GM12865 (cell line): Measurements from ENCODE around the gene MGAT5B.

ENCODE experiments used
- DNase-seq: peaks from one replicate; pipeline ENCODE4 v3.0.0; 2010; ENCODE audit warnings: low read depth
- H3K4me3 ChIP-seq: 2 replicates; pipeline ENCODE4 v1.5.1; 2011; ENCODE audit warnings: mild to moderate bottlenecking, low read depth, low read length, control low read depth
- TF ChIP-seq, protein P1 (sequence below): IDR thresholded peaks from 2 replicates; pipeline ENCODE4 v1.5.1; 2011; ENCODE audit warnings: low read length, control low read depth, low read depth, inconsistent platforms; ENCODE audit not compliant: insufficient read depth; ENCODE audit errors: missing control alignments

MGAT5B gene

DNA sequence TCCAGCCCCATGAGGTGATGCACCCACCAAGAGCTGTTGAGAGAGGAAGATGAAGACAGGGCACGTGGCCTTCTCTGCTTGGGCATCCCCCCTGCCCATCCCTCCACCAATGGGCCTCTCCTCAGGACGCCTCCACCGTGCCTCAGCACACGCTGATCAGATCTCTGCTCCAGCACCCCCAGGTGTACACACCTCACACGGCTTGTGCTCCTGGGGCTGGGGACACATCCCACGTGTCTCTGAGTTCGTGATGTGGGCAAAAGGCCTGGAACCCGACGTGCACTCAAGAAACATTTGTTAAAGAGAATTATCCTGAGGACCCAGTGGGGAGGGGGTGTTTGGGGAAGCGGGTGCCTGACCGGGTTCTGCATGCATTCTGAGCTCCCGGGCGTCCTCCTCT, 55.3 kb downstream of the MGAT5B start:
- no peak for DNase-seq
- TF ChIP-seq, protein P1, sequence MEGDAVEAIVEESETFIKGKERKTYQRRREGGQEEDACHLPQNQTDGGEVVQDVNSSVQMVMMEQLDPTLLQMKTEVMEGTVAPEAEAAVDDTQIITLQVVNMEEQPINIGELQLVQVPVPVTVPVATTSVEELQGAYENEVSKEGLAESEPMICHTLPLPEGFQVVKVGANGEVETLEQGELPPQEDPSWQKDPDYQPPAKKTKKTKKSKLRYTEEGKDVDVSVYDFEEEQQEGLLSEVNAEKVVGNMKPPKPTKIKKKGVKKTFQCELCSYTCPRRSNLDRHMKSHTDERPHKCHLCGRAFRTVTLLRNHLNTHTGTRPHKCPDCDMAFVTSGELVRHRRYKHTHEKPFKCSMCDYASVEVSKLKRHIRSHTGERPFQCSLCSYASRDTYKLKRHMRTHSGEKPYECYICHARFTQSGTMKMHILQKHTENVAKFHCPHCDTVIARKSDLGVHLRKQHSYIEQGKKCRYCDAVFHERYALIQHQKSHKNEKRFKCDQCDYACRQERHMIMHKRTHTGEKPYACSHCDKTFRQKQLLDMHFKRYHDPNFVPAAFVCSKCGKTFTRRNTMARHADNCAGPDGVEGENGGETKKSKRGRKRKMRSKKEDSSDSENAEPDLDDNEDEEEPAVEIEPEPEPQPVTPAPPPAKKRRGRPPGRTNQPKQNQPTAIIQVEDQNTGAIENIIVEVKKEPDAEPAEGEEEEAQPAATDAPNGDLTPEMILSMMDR = no peak
- no peak overlapping the region for H3K4me3 ChIP-seq

DNA sequence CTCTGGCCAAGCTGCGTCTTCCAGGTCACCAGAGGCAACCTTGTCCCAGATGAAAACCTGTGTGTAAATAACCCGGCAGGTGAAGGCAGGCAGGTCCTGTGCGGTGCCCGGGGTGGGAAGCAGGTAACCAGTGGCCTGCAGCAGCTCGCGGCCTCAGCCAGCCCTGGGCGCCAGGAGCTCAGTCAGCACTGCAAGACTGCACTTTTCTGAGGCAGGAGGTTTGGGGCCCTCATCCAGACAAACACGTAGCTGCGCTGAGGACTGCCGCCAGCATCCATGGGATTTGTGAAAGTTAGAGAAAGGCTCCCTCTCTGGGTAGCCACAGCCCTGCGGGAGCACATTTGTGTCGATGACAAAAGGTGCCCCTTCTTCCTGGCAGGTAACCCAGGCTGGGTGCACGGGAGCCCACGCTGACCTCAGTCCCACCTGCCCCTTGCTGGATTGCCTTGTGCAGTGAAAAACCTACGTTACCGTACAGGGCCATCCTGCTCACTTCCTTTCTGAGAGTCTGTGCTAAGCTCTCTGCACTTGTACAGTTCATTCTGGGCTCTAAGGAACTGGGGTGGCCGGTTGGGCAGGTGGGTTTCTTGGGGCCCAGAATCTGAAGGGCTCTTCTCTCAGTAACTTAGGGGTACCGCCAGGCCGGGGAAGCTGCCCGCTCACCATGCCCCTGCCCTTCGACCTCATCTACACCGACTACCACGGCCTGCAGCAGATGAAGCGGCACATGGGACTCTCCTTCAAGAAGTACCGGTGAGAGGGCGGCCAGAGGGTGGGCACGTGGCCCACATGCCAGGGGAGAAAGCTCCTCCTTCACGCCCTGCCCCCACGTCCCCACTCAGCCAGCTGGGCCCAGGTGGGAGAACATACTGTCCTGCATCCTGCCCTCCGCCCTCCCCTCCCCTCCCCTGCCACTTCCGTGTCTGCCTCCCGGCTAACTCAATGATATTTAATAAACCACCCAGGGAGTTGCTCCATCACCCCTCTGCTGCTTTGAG, 56.4 kb downstream of the MGAT5B start:
- TF ChIP-seq, protein P1 = no peak
- DNase-seq = no peak
- no peak overlapping the region for H3K4me3 ChIP-seq

DNA sequence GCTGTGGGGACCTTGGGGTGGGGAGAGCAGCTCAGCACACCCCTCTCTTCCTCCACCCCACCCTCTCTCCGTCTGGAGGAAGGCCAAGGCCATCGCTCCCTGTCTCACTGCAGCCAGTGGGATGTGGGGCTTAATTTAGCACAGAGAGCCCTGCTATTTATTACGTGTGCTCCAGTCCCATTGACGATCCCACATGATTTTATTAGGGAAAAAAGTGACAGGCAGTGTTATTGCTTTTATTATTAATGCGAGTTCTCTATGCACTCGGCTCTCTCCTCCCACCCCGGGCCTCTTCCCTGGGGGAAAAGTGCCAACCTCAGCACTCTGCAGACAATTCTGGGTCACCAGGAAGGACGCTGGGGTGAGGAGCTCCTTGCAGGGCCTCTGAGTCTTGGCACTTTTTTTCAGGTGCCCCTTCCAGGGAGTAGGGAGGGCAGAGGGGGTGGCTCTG, 57.3 kb downstream of the MGAT5B start:
- no peak for DNase-seq
- no peak overlapping the region for H3K4me3 ChIP-seq
- TF ChIP-seq, protein P1 = no peak

DNA sequence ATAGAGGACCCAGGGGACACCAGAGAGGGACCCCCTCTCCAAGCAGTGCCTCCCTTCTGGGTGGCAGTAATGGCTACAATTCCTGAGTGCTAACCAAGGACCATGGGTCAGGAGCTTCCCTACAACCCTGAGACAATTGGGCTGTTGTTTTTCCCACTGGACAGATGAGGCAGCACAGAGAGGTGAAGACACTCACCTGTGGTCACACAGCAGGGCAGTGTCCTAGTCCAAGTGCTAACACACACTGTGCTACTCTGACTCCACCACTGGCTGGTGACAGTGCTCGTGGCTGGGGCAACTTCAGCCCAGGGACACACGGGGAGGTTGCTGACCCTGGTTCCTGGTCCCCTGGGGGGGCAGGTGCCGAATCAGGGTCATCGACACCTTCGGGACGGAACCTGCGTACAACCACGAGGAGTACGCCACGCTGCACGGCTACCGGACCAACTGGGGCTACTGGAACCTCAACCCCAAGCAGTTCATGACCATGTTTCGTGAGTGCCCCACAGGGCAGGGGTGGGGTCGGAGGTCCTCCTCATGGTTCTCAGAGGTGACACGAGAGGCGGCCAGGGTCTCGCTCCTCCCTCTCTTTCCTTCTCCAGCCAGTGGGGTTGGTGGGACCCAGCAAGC, 58.1 kb downstream of the MGAT5B start:
- TF ChIP-seq, protein P1 = no peak
- no peak overlapping the region for H3K4me3 ChIP-seq
- DNase-seq = no peak

DNA sequence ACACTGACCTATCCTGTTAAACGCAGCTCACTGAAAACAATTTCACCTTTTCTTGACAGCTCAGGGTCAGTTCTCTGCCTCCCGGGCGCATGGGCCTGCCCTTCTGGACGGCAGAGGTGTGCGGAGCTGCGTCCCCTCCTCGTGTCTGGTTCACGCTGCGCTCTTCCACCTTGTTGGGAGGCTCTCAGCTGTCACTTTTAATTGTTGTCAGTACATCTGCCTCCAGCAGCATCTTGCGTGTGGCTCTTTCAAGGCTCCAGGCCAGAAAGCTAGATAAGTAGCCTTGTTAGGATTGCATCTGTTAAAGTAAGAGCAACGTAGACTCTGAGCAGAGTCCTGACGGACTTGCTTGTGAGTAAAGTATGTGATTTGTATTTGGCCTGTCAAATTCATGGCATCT, 59.4 kb downstream of the MGAT5B start:
- DNase-seq = no peak

DNA sequence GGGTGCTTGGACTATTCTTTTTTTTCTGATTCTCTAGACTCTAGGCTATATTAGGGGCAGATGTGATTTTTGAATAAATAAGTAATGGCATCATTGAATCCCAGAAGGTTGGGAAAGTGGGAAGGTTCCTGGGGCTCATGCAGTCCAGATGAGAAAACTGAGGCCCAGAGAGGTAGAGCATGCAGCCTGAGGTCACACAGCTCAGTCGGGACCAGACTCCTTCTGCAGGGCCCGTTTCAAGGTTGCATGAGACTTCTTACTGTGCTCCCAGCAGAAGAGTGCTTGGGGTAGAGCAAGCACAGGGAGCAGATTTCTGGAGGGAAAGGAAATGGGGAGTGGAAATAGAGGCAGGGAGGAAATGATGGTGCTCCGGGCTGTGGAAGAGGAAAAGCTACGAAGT, 59.8 kb downstream of the MGAT5B start:
- DNase-seq = no peak
- H3K4me3 ChIP-seq = no peak overlapping the region
- TF ChIP-seq, protein P1 = no peak

More for the DNA sequence above, 59.4 kb downstream of the MGAT5B start:
- H3K4me3 ChIP-seq = no peak overlapping the region
- TF ChIP-seq, protein P1 = no peak
